Measurements from ENCODE around the gene TMEM222. TPM values are rescaled to one million over a fixed set of nuclear protein-coding genes. Genes with fewer than 3 reads are reported as not detected.

The TMEM222 gene
- total RNA-seq, 1 experiment from 2014 or later: 55.5 TPM

GRCh38 chr1:27331426-27331825 is 9.5 kb downstream of the TMEM222 start:
- BruUV-seq (replicated peaks): no TSS peak
- POLR2A ChIA-PET (ENCODE audit: low non-redundant PET): no interaction called here
- CTCF ChIA-PET: no interaction called here
- no peak for TF ChIP-seq EZH2 (IDR thresholded peaks at IDR 0.05; ENCODE audit: borderline replicate concordance, low read depth, low read length, poor library complexity, severe bottlenecking)
- TF ChIP-seq CTCF (conservative IDR thresholded peaks at IDR 0.05; ENCODE audit: low read depth, low read length): no peak
- DNase-seq (ENCODE audit: low spot score): no peak
- Histone ChIP-seq H3K27ac (ENCODE audit: low read depth, low read length, poor library complexity, severe bottlenecking) (no peak overlapping the region), H3K36me3 (ENCODE audit: insufficient read depth, low read length, poor library complexity, severe bottlenecking) (peaks cover 37% of the 10 kb centered on the region), H3K4me3 (ENCODE audit: low read depth, low read length, poor library complexity, severe bottlenecking) (no peak overlapping the region), H3K4me1 (ENCODE audit: insufficient read depth, low read length, poor library complexity, severe bottlenecking) (no peaks in the 10 kb centered on the region), H3K9me3 (ENCODE audit: low read depth, low read length, poor library complexity, severe bottlenecking) (no peaks in the 10 kb centered on the region), H3K27me3 (replicated peaks; ENCODE audit: insufficient read depth, low read depth, low read length, poor library complexity) (no peaks in the 10 kb centered on the region)
- intact Hi-C loops (cut with micrococcal nuclease; ENCODE audit: unreplicated experiment): no loop called here

- intact Hi-C loops (cut with micrococcal nuclease; ENCODE audit: unreplicated experiment): no loop called here
- ChIA-PET POLR2A (ENCODE audit: low non-redundant PET) (no interaction called here), CTCF (interaction anchor here (0.5 to 1.2 kb wide), 2 partner anchors 166 to 275 kb away, joined by 3 to 8 read pairs; no protein-coding TSS in a partner anchor)
- Histone ChIP-seq H3K4me1 (ENCODE audit: insufficient read depth, low read length, poor library complexity, severe bottlenecking) (no peaks in the 10 kb centered on the region), H3K36me3 (ENCODE audit: insufficient read depth, low read length, poor library complexity, severe bottlenecking) (peaks cover 40% of the 10 kb centered on the region), H3K27ac (ENCODE audit: low read depth, low read length, poor library complexity, severe bottlenecking) (peak overlapping the region; percentile 10), H3K4me3 (ENCODE audit: low read depth, low read length, poor library complexity, severe bottlenecking) (no peak overlapping the region), H3K9me3 (ENCODE audit: low read depth, low read length, poor library complexity, severe bottlenecking) (no peaks in the 10 kb centered on the region), H3K27me3 (replicated peaks; ENCODE audit: insufficient read depth, low read depth, low read length, poor library complexity) (no peaks in the 10 kb centered on the region)
- no peak for DNase-seq (ENCODE audit: low spot score)
- no peak for TF ChIP-seq EZH2 (IDR thresholded peaks at IDR 0.05; ENCODE audit: borderline replicate concordance, low read depth, low read length, poor library complexity, severe bottlenecking)
- no TSS peak for BruUV-seq (replicated peaks)
These were observed 10.0 kb downstream of the TMEM222 start for GRCh38 chr1:27331922-27332321.

- Histone ChIP-seq H3K27ac (ENCODE audit: low read depth, low read length, poor library complexity, severe bottlenecking) (no peak overlapping the region), H3K36me3 (ENCODE audit: insufficient read depth, low read length, poor library complexity, severe bottlenecking) (peaks cover 41% of the 10 kb centered on the region), H3K9me3 (ENCODE audit: low read depth, low read length, poor library complexity, severe bottlenecking) (no peaks in the 10 kb centered on the region), H3K27me3 (replicated peaks; ENCODE audit: insufficient read depth, low read depth, low read length, poor library complexity) (no peaks in the 10 kb centered on the region), H3K4me3 (ENCODE audit: low read depth, low read length, poor library complexity, severe bottlenecking) (no peak overlapping the region), H3K4me1 (ENCODE audit: insufficient read depth, low read length, poor library complexity, severe bottlenecking) (no peaks in the 10 kb centered on the region)
- DNase-seq (ENCODE audit: low spot score): peak; percentile 45
- ChIA-PET CTCF (interaction anchor here (0.5 to 1.2 kb wide), 5 partner anchors 12 to 274 kb away, joined by 3 to 8 read pairs (median 3); no protein-coding TSS in a partner anchor), POLR2A (ENCODE audit: low non-redundant PET) (no interaction called here)
- no TSS peak for BruUV-seq (replicated peaks)
- TF ChIP-seq CTCF (conservative IDR thresholded peaks at IDR 0.05; ENCODE audit: low read depth, low read length) (peak; percentile 90), EZH2 (IDR thresholded peaks at IDR 0.05; ENCODE audit: borderline replicate concordance, low read depth, low read length, poor library complexity, severe bottlenecking) (no peak)
- intact Hi-C loops (cut with micrococcal nuclease; ENCODE audit: unreplicated experiment): no loop called here
These were observed 10.7 kb downstream of the TMEM222 start for GRCh38 chr1:27332536-27333281.

Measured in A673 (cell line).